Stimulated activated naive CD8-positive, alpha-beta T cell treated with anti-CD3 and anti-CD28 coated beads, Interleukin-15, Interleukin-2, amounts not matched to agents 100 U/mL and 50 U/mL, for 24 hours (primary cell): ENCODE data around the gene HES7.

Source experiments
- ATAC-seq: fragments of 150-1000 bp; cut with Tn5 transposase; one replicate; pipeline ENCODE4 v1.10.0; 2021
- DNase-seq: peaks from one replicate; pipeline ENCODE4 v3.0.0; 2021

The HES7 gene

DNA sequence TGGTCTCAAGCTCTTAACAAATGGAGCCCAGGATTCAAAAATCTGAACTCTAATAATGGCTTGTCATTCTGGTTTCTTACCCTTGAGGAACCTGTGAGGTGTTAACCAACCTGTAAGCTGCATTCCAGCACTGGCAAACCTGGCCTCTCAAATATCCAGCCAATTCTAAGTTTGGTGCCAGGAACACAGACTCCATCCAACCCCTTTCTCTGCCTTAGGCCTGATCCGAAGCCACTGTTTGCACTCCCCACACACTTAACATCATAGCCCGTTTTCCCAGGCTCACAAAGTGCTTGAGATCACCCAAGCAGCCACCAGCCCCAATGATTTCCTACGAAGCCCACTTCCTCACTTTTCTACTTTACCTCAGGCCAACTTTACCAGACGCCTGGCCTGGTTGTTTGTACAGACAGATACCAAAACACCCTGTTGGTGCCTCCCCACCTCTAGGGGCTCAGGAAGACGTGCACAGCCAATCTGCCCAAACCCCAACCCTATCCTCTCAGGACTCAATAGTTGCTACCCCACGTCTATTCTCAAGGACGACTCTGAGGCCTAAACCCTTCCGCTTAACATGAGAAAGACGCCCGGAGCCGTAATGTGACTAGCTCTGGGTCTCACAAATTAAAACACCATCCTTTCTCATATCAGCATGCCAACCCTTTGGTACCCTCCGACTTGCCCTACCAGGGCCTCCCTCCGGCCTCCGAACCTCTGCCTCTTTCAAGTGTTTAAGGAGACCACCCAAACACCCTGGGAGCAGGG lies 31.5 kb upstream of the HES7 start:
- ATAC-seq (no peak), DNase-seq (no peak)

DNA sequence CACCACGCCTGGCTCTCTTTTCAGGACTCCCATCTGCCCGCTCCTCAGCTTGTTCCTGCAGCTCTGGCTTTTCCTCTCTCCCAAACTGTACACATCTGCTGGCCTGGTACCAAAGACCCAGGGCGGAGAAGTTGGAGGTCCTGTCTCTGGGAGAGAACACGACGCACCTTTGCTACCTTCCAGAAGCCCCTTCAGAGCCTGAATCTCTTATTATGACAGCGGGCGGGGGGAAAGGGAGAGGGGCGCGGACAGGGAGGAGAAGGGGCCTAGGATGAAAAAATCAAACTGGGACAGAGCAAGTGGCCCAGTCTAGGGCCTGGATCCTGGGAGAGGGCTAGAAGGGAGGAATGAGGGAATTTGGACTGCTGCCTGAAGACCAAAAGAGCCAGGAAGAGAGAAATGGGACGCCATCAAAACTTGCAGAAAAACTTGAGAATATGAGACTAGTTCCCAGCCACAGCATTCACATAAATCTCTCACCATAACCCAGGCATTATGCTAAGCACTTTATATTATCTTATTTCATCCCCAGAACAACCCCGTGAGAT lies 30.8 kb upstream of the HES7 start:
- no peak for ATAC-seq
- no peak for DNase-seq

DNA sequence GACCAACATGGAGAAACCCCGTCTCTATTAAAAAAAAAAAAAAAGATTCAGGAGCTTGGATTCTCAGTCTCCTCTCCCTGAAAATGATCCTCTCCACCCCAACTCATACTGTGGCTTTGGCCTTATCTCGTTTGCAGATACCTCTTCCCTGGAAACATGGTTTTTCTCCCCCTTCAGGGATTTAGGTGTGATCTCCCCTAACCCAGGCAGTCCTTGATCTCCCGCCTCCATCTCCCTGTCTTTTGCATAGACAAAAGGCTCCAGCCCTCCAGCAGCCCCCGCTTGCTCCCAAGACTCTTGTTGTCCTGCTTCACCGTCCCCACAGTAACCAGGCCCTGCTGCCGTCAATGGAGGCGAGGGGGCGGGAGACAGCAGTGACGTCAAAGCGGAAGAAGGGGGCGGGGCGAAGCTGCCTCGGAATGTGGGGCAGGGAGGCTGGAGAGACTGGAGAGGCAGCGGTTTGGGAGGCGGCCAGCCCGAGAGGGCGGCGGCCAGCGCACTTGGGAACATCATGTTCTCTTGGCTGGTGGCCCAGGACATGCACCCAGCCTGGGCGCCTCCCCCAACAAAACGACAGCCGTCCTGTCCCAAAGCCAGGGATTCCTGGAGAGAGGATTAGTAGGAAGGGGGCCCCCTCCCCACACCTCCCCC lies 30.2 kb upstream of the HES7 start:
- peak; percentile 8 for ATAC-seq
- peak; percentile 95 for DNase-seq

DNA sequence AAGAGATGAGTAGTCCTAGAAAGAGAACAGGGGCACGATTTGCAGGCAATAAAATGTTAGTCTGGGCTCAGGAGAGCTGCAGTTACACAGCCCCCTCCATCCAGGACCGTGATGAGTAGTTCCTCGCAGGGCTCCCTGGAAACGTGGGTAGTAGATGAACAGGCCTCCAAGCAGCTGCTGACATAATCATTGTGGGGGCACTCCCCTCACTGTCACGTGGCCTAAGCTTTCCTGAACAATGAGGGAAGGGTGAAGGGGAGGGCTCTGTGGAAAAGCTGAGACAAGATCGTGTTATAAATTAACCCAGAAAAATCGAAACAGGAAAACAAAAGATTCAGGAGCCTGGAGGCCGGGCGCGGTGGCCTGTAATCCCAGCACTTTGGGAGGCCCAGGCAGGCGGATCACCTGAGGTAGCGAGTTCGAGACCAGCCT lies 29.6 kb upstream of the HES7 start:
- peak; percentile 77 for DNase-seq
- peak; percentile 27 for ATAC-seq

DNA sequence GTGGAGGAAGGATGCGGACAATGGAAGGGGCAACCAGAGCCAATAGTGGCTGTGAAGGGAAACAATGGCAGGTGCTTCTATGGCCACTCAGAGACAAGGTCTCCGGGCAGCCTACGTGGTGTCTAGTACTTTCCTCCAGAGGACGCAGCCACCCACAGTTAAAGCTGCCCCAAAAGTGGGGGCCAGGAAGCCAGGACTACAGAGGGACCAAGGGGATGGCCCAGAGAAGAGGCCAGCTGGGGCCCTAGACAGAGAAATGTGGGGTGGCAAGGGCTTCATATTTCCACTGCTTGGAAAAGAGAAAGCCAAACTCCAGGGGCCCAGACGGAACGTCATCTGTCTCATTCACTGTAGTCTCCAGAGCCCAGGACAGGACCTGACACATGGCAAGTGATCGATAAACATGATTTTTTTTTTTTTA lies 29.1 kb upstream of the HES7 start:
- no peak for ATAC-seq
- no peak for DNase-seq

DNA sequence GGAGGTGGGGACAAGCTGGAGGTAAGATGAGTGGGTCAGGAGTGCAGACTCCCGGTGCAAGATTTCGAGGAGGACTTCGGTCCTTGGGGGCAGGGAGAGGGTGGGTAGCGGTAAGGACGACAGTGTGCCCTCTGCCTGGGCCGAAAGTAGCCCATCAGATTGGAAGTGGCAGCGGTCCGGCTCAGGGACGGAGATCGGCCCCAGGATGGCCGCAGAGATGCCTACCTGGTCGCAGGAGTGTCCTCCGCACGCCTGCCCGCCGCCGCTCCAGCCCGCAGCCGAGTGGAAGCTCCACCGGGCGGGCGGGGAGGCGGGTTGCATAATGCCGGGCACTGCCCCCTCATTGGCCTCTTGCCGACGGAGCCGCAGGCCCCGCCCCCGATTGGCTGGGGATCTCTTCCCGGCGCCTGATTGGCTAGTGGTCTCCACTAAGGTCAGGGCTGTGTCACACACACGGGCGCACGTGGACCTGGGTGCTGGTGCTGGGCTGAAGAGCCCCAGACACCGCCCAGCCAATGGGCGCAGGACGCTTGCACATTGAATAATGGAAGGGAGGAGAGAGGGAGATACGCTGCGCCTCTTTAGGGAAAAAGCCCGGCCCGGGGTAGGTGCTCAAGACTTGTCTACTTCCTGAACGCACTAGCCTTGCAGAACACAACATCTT lies 28.3 kb upstream of the HES7 start, which contains the start of gene PER1:
PER1 (minus strand) TSS at position 293 of the 664 bp plus-strand sequence. CDS start 1,698 bp downstream, outside the sequence.
- peak; percentile 33 for ATAC-seq
- DNase-seq = peak; percentile 96

DNA sequence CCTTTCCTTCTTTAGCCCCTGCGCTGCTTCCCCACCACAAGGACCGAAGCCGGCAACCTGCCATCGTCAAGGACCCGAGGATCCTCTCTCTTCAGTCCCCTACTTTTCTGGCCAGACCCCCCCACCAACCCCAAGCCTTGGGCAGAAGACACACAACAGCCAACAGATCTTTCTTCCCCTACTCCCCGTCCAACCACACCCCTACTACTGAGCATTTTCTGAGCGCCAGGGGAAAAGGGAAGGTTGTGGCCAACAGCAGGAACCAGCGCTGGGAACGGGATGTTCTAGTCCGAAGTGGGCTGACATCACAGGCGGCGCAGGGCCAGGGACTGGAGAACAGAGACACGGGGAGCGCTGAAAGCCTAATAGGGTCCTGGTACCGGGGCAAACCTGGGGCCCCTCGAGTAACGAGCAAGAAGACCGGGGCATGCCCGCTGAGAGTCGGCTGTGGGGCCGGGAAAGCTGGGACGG lies 27.8 kb upstream of the HES7 start:
- no peak for ATAC-seq

DNA sequence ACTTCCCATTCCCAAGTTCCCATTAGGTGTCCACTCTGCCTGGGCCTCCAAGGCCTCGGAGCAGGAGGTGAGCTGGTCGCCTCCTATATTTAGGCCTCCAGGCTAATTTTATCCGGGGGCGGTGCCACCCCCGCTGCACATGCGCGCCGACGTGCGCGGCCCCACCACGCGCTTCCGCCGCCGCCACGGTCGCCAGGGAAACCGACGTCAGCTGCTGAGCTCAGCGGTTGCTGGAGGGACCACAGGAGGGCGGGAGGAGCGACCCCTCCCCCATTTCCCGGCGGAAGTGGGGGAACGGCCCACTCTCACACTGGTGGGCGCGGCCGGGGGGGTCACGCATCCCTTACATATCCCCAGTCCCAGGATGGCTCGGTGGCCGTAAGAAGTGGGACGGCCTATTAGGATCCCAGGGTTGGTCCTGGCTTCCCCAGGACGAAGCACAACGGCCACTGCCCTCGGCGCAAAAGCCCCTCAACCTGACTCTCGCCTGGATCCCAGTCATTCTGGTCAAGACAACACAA lies 27.3 kb upstream of the HES7 start:
- ATAC-seq = peak; percentile 25
- peak; percentile 93 for DNase-seq

More for the DNA sequence above, 27.8 kb upstream of the HES7 start:
- DNase-seq = peak; percentile 60

DNA sequence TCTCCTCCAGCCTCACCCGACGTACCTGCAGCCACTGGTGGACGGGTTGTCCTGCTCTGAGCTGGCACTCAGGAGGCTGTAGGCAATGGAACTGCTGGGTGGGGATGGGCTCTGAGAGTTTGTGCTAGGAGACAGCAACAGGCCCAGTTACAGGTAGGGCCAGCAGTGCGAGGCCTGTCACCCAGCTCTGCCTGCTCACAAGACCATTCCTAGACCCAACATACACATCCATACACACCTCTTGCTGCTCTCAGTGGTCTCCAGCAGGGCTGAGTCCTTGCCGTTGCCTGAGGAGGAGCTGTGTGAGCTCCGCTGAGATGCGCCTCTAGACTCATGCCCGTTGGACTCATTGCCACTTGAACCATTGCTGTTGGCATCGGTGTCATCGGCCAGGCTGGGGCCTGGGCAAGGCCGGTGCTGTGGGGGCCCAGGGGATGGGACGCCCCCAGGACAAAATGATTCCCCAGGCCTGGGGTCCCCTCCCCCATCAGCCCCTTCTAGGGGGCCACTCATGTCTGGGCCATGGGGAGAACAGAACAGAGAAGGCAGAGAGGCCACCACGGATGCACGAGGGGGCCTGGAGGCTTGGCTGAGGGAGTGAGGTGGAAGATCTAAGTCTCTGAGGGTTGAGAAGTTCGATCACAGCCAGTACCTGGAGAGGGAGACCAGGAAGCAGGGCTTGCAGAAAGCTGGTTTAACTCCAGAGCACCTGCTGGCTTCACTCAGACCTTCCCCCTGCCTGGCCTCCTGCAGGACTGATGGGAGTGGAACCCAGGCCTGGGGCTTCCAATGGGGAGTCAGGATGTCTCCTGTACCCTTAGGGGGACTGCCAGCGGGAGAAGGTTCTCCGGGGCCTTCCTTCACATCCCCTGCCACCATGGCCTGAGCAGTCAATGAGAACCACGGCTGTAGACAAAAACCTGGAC lies 26.6 kb upstream of the HES7 start:
- DNase-seq (no peak), ATAC-seq (no peak)

DNA sequence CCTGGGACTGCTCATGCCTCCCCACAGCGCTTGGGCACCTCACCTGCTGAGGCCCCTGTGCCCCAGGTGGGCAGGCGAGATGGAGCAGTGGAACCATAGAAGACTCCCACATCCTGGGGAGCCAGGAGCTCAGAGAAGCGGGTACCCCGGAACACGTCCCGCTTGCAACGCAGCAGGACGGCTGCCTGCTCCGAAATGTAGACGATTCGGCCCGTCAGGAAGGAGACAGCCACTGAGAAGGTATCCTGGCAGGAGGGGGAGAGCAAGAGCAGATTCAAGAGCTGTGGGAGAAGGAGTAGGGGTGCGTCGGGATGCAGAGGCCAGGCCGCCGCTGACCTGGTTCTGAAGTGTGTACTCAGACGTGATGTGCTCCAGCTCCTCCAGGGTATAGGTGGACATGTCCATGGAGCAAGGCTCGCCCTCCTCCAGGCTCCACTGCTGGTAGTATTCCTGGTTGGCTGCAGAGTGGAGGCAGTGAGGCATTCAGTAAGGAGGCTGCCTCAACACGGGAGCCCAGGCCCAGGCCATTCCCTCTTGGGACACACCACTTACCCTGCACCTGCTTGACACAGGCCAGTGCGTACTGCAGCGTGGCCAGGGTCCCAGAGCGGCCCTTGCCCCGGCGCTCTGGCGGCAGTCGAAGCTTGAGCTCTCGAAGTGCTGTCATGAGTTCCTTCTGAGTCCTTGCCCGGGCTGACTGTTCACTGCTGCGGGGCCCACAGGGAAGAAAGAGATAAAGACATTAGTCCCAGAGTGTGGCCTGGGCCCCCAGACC lies 25.7 kb upstream of the HES7 start:
- no peak for DNase-seq
- ATAC-seq = no peak

DNA sequence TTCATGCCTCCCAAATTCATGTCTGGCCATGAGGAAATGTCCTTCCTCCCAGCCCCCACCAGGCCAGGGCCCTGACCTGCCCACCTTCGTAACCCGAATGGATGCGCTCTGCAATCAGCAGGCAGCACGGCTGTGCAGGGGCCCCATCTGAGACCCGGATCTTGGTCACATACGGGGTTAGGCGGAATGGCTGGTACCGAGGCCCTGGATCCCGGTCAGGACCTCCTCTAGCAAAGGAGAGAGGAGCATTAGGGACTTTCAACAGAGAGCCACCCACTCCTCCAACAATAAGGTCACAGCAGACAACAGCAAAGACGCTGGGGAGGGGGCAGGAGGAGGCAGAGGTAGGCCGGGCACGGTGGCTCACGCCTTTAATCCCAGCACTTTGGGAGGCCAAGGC lies 24.7 kb upstream of the HES7 start:
- ATAC-seq = no peak

DNA sequence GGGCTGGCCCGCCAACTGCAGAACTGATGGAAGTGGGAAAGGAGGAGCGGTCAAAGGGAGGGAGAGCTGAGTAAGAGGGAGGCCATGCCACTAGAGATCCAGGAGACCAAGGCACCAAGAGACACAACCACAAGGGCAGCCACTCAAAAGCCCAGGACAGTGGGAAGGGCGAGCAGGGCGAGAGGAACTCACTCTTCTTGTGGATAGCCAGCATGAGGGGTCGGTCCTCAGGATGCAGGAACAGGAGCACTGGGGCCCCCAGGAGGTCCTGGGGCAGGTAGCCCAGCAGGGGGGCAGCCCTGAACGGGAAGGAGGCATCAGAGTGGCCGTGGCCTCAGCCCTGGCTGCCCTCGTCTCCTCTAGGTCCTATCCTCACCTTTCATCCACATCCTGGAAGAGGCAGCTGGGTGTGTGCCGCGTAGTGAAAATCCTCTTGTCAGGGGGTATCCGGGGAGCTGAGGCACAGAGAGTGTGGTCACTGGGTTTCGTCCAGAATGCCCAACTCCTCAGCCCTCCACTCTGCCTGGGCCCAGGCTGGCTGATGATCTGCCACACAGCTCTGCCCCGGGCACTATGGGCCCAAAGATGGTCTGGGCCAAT lies 24.0 kb upstream of the HES7 start:
- DNase-seq (no peak), ATAC-seq (no peak)

More for the DNA sequence above, 24.7 kb upstream of the HES7 start:
- no peak for DNase-seq

DNA sequence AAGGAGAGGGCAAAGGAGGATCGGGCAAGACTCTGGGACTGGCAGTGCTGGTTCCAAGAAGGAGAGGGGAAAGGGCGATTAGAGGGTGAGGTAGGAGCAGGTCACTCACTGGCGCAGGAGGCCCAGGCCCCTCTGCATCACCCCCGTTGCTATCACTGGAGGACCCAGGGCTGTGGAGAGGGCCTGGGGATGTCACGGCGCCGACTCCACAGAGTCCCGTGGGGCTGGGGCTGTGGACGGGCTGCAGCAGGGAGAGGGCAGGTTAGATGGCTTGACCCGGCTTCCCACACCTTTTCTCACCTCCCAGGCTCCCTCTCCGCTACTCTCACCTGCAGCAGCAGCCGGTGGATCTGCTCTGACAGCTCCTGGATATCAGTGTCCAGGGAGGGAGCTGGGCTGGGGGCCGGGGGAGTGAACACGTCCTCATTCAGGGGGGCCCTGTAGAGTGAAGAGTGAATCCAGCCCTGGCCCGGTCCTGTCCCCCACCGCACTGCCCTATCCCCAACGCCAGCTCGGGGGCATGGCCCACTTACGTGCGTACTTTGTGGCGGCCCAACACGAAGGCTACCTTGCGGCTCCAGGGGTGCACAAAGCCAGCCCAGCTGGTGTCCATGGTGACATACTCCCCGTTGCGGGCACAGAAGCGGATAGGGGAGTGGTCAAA lies 23.4 kb upstream of the HES7 start:
- ATAC-seq (no peak), DNase-seq (no peak)

DNA sequence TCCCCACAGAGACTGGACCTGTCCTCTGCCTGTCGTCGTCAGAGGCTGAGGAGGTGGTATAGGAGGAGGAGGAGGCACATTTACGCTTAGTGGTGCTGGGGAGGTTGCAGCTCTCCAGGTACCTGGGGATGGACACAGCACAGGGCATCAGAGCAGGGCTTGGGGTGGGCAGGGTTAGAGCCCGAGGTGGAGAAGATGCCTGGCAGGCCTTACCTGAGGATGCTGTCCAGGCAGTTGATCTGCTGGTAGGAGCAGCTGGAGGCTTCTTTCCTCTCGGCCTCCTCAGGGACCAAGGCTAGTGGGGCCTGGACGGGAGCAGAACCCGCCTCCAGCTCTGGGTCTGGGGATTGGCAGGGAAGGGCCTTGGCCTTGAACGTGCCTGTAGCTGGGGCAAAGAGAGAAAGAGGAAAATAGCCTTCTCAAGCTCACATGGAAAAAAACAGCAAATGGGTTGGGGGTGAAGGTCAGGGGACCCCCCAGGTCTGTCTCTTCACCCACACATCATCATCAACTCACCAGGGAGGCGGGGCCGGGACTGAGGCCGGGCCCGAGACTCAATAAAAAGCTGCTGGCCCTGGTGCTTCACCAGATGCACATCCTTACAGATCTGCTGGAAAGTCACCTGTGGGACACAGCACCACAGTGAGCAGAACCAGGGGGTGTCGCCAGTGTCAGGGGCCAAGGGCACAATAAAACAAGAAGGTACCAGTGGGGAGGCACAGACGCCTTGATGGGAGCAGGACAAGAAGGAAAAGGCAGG lies 22.7 kb upstream of the HES7 start:
- ATAC-seq = no peak
- no peak for DNase-seq

DNA sequence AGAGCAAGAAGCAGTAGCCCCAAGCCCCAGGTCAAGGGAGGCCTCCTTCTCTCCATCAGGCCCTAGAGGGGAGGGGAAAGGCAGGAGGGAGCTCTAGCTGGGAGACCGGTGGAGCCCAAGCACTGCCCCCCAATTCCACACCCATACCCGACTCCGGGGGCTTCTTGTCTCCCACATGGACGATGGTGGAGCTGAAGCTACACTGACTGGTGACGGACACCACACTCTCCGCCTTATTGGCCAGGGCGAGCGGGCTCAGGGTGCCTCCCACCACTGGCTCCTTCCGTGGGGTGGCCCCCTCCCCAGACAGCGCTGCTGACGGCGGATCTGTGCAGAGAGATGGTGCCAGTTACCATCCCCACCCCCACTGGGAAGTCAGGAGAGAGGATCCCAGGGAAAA lies 21.9 kb upstream of the HES7 start:
- no peak for DNase-seq
- no peak for ATAC-seq

DNA sequence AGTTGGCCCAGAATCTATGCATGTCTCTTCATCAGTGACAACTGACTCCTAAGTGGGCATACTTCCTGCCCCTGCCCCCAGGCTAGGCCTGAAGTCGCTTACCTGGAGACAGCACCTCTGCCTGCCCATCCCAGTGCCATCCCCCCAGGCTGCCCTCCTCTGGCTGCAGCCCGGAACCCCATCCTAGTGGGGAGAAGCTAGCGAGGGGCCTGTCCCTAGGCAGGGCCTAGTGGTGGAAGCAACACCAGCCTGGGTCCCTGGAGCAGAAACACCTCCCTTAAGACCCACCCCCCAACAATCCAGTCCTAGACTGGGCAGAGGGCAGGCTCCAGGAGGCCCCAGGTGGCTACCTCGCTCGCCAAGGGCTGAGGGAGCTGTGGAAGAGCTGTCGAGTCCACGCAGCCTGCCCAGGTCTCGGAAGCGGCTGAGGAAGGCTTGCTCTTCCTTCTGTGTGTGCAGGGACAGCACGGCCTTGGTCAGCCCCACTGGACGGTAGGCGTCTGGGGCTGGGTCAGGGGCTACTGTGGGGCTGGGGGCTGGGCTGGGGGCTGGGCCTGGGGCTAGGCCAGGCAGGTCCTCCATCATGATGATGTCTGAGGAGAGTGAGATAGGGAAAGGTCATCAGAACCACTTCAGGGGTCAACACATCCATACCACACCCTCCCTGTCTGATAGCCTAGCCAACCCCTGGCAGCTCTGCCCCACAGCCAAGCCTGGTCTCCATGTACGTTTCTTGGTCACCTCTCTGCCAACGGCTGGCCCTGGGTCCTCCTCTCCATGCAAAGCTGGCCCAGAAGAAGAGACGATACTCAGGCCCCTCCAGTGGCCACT lies 20.7 kb upstream of the HES7 start:
- DNase-seq (no peak), ATAC-seq (no peak)

DNA sequence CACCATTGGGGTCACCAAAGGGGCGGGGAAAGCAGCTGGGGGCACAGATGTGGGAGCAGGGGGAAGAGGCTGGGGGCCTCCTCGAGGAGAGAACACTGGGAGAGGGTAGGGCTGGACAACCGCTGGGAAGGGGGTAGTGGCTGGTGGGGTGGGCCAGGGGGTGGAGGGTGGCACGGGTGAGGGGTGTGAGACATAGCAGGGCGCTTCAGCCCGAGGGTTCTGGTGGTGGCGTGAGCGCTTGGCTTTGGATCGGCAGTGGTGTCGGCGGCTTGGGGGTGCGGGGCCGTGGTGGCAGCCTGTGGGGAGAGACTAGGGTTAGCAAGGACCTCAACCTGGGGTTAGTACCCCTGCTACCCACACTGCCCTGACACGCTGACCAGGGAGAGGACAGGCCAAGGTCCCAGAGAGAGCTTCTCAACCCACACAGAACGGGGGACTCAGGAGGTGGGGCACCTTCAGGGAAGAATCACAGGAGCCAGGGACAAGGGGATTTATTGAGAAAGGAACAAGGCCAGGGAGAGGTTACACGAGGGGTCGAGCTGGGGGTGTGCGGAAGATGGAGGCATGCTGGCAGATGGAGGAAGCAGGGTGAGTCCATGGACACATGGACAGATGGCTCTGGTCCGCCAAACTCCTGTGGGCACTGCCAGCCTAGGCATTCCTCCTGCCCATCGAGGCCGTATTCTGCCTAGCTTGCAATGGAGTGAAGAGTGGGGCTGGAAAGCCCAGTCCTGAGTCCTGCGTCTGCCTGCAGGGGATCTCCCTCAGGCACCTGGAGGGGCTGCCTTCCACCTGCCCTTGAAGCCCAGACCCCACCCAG lies 19.9 kb upstream of the HES7 start:
- ATAC-seq (no peak), DNase-seq (no peak)
